Measurements from ENCODE around the gene RABGAP1.

RABGAP1 gene

DNA sequence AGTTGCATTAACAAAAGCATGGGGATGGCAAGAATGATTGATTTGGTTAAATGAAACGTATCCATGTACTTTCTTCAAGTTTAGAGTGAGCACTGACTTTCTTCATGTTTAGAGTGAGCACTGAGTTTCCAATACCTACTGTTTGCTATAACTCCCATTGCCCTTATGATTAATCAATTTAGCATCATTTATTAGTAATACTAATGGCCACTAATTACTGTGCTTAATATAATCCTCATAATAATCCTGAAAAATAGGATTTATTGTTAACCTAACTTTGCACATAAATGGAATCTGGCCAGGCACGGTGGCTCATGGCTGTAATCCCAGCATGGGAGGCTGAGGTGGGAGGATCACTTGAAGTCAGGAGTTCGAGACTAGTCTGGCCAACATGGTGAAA lies 70.6 kb downstream of the RABGAP1 start:
- DNase-seq: no peak

GRCh38 chr9:123011878-123012528 lies 71.2 kb downstream of the RABGAP1 start:
- DNase-seq: no peak

DNA sequence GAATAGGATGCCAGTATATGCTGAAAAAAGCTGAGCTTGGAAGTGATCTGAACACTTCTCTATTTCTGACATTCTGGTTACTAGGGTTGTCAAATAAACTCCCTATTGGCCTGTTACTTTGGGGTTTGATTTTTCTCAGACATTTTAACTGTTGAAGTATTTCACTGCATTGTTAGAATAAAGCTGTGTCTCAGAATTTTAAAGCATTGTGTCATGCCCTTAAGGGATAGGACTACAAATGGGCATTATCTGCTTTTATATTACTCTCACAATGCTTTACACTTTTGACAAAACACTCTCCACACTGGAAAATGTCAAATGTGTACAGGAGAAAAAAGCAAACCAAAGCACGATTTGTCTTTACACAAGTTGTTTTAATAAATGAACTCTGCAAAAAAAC lies 75.8 kb downstream of the RABGAP1 start:
- DNase-seq: no peak

DNA sequence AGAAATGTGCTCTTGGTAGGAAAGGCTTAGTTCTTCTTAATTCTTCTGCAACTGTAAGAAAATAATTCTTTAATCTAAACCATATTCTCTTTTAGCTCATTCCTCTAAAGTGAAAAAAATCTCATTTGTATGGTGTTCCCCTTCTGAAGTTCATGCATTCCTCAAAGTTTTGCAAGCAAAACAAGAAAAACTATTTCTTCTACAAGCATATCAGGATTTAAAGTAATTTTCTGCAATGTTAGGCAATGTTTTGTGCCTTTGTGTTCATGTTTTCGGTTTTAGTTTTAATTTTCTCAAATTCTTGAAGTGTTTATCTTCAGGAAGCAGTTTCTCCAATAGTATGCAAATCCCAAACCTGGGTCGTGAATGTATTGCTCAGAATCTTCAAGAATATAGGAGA lies 80.0 kb downstream of the RABGAP1 start:
- DNase-seq: no peak

DNA sequence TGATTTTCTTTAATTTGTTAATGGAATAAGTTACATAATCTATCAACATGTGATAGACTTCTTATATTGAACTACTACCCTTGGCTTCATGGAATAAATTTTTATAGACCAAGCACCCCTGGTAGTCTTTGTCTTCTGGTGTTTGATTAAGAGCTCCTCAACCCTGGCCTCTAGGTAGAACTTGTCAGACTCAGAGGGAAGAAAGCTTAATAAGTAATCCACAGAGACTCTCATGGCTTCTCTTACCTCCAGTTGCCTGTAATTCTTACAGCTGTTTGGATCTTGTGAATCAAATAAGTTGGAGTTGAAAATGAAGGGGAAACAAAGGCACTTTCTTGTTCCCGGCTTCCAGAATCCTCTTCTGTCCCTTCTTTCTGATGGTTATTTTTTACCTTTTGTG lies 85.6 kb downstream of the RABGAP1 start:
- no peak for DNase-seq

- DNase-seq: no peak
These were observed 86.7 kb downstream of the RABGAP1 start for GRCh38 chr9:123027517-123027916.

DNA sequence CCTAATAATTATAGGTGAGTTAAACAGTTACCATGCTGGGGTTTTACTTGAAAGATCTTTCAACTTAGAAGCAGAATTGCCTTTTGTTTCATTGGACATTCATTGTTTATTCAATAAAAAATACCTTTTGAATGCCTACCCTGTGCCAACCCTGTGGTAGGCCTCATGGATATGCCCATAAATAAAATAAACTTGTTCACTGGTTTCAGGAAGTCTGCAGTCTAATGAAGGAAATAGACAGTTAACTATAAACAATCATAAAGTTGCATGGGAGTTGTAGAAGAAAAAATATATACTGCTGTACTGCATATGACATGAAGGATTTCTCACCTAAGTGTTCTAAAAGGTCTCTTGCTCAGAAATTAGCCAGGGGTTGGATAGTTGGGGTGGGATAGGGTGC lies 87.3 kb downstream of the RABGAP1 start:
- no peak for DNase-seq

DNA sequence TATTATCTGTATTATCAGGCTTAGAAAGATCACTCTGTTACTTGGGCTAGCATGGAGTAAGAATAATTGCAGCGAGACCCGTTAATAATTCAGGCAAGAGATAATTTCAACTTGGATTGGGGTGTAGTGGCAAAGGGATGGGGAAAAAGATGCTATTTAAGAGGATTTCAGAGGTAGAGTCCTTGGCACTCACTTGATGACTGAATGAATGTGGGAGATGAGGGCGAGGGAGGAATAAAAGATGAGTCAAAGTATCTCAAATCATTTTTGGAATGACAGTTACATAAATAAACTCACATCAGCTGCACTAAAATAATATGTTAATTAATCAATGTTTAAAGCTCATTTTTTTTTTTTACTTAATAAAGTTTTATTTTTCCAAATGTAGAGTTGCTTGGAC lies 88.2 kb downstream of the RABGAP1 start:
- DNase-seq: no peak

- DNase-seq: no peak
These were observed 91.1 kb downstream of the RABGAP1 start for GRCh38 chr9:123031963-123032362.

- no peak for DNase-seq
These were observed 92.5 kb downstream of the RABGAP1 start, which contains the start of gene GPR21 for GRCh38 chr9:123033352-123033751. TSS of gene GPR21 (plus strand) at chr9:123033667. CDS start at chr9:123034567, 900 bp downstream.

DNA sequence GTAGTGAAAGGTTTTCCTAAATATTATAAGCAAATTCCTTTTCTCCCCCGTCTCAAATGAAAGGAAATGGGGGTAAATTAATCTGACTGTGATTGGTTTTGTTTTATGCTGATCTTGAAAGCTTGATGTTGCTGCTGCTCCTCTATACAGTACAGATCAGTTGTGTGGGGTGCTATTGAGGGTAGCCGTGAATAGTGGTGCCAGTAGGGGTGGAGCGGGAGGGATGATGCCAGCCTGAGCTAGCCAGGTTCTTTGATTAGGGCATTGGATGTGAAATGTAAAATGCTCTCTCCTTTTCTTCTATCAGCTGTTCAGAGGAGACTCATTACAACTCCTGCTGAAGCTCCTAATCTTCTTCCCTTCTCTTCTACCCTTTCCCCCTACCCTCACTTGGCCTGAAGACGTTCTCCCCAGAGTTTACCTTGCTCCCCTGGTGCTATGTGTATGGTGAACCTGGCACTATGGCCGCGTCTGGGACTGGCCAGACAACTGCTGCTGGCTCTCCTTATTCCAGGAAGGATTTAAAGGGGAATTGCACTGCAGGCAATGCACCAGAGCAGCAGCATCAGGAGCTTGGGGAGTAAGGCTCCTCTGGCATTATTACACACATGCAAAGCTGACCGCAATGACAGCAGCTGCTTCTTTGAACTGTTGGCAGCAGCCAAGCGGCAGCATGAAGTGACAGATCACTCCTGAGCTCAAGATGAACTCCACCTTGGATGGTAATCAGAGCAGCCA lies 93.2 kb downstream of the RABGAP1 start:
- DNase-seq: no peak

GRCh38 chr9:123034881-123035510 lies 94.2 kb downstream of the RABGAP1 start:
- DNase-seq: no peak

- DNase-seq: no peak
These were observed 95.0 kb downstream of the RABGAP1 start for GRCh38 chr9:123035791-123036190.

DNA sequence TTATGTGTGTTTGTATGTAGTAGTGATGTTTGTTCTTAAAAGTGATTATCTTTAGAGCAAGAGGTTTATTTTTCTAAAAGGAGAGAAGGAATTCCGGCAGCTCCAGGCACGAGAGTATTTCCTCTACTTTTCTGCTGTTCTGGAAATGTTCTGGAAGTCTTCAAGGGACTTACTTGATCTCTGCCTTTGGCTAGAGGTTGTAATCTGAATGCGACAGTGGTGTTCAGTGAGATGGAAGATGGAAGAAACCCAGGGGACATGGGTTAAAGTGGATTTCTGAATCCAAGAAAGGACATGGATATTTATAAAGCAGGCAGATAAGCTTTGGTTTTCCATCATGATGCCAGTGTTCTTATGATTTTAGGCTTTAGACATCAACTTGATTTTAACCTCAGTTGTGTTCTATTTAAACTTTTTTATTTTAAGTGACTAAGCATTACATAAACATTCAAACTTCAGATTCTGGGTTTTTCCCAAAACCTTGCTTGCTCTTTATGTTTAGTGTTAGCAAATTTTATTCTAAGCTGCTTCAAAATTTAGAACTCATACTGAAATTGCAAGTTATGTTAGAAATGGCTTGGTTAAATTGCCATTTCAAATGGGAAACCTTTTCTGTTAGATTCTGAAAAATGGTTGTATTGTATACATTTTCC lies 96.2 kb downstream of the RABGAP1 start:
- DNase-seq: no peak

GRCh38 chr9:123039617-123040219 lies 98.9 kb downstream of the RABGAP1 start:
- DNase-seq: no peak

DNA sequence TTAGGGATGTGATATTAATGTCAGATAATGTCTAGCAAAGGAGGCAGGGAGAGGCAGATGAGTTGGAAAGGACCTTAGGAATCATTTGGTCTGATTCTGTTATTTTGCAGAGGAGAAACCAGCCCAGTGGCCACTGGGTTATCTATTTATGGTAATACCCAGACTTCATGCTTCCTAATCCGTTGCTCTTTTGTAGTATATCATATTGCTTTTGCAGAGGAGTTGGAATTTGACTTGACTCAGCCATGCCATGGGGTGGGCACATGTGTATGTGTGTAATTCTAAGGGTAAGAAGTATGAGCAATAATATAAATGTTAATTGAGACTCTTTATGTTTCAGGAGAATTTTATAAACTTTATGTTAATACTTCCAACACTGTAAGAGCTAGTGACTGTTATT lies 100.0 kb downstream of the RABGAP1 start:
- no peak for DNase-seq

DNA sequence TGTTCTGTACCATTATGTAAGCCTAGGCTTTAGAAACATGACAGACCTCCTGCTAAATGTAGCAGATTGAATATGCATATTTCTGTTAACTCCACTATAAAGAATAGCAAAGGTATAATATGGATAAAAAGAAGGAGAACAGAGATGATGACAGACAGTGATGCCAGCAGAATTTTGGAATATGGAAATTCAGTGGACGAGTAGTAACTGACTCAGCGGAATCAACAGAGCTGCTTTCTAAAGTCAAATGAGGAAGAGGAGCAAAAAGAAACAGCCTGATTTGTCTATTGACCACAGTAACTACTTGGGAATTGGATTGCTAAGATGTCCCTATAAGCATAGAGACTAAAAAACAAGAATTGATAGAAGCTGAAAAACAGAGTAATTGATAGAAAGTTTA lies 100.7 kb downstream of the RABGAP1 start:
- DNase-seq: no peak

DNA sequence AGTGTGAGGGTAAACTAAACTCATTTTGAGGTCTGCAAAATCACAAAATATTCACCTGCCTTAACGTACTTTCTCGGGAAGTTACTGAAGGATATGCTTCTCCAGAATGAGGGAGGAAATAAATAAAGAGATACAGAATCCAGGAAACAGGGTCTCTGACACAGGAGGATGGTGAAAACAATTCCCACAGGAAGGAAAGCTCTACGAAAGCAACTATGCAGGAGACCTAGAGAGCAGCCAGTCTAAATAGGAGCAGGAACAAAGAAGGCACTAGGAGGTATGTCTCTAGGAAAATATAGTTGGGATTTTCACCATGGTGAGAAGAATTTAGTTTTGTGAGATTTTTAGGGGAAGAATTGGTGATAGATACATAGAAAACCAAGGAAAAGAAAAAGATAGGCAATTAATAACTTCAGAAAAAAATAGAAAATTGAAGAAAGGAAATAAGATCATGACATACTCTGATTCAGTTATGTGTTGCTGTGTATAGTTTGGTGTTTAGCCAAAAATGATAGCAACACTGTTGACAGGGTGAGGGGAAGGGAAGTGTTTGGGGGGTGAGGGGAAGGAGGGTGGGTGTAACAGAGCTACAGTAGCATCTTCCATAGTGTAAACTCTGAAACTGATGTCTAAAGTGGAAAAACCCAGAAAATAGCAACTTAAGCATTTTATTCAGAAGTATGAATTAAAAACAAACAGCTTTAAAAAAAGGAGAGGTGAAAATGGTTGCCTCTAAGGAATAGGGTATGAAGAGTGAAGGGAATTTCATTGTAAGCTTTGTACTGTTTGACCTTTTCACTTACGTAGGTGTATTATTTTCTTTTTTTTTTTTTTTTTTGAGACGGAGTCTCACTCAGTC lies 102.5 kb downstream of the RABGAP1 start:
- DNase-seq: no peak

- no peak for DNase-seq
These were observed 103.8 kb downstream of the RABGAP1 start for GRCh38 chr9:123044586-123044985.

- DNase-seq: no peak
These were observed 105.8 kb downstream of the RABGAP1 start for GRCh38 chr9:123046406-123047195.

DNA sequence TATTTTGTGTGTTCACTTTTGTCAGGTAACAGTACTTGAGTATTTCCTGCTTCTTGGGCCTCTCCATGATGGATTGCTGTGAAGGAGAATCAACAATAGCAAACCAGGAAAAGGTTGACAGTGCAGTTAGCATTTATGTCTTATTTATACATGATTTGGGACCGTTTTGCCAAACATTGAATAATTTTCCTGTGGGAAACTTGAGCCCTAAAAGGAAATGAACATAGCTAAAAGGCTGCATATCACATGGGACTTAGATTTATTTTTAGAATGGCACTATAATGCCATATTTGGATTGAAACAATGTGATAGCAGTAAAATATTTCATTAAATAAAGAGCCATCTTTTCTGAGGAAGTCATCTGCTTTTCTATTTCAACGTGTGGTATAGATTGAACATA lies 107.9 kb downstream of the RABGAP1 start:
- DNase-seq: no peak

All from stimulated activated naive CD4-positive, alpha-beta T cell treated with Interleukin-2 at 50 U/mL for 16 hours (primary cell).